HFF-Myc (cell line): Measurements from ENCODE around the gene PRRC2B.

Experiments
- DNase-seq: peaks from one replicate; pipeline ENCODE4 v3.0.0-alpha.2; 2011; ENCODE audit warnings: low read depth; ENCODE audit errors: extremely low read depth
- H3K4me3 ChIP-seq: replicated peaks from 2 replicates; pipeline ENCODE4 v1.5.1; 2011; ENCODE audit warnings: low read depth, mild to moderate bottlenecking, control low read depth, low read length
- TF ChIP-seq, protein P1 (sequence below): IDR thresholded peaks from 2 replicates; pipeline ENCODE4 v1.5.1; 2012; ENCODE audit warnings: mild to moderate bottlenecking, low read depth, low read length, control low read depth; ENCODE audit errors: missing control alignments

Gene PRRC2B

DNA sequence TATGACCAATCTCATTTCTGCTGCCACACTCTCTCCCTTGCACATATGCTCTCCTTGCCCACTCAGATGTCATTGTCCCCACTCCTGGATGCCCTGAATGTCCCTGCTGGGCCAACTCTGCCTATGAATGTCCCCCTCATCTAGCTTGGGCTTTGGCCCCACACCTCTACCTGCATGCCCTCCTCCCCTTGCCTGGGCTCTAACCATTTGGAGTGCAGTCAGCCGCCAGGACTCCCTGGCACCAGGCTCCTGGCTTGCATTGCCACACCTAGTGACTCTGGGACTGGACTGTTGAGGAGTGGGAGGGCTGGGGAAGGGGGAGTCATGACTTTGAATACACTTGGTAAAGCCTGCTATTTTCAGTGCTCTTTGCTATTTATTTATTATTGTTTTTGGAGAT is 67.3 kb downstream of the PRRC2B start:
- H3K4me3 ChIP-seq, result no peak overlapping the region
- DNase-seq, result no peak
- TF ChIP-seq, protein P1, sequence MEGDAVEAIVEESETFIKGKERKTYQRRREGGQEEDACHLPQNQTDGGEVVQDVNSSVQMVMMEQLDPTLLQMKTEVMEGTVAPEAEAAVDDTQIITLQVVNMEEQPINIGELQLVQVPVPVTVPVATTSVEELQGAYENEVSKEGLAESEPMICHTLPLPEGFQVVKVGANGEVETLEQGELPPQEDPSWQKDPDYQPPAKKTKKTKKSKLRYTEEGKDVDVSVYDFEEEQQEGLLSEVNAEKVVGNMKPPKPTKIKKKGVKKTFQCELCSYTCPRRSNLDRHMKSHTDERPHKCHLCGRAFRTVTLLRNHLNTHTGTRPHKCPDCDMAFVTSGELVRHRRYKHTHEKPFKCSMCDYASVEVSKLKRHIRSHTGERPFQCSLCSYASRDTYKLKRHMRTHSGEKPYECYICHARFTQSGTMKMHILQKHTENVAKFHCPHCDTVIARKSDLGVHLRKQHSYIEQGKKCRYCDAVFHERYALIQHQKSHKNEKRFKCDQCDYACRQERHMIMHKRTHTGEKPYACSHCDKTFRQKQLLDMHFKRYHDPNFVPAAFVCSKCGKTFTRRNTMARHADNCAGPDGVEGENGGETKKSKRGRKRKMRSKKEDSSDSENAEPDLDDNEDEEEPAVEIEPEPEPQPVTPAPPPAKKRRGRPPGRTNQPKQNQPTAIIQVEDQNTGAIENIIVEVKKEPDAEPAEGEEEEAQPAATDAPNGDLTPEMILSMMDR, result no peak

DNA sequence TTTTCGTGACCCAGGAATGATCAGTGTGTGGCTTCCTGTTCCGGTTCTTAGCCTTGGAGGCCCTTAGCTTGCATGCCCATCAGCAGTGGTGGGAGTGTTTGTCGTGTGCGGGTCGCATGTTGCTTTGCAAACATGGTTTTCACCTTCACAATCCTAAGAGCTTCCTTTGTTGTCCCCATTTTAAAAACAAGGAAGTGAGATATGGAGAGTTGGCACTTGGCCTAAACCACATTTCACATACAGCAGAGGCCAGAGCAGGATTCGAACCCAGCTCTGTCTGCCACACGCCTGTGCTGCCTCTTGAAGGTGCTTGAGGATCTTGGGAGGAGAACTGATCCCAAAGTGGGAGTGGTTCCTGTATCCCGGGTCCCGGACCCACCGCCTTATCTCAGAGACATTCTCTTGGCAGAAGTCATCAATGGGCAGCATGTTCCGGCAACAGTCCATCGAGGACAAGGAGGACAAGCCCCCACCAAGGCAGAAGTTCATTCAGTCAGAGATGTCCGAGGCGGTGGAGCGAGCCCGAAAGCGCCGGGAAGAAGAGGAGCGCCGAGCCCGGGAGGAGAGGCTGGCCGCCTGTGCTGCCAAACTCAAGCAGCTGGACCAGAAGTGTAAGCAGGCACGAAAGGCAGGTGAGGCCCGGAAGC is 70.6 kb downstream of the PRRC2B start:
- DNase-seq, result no peak

DNA sequence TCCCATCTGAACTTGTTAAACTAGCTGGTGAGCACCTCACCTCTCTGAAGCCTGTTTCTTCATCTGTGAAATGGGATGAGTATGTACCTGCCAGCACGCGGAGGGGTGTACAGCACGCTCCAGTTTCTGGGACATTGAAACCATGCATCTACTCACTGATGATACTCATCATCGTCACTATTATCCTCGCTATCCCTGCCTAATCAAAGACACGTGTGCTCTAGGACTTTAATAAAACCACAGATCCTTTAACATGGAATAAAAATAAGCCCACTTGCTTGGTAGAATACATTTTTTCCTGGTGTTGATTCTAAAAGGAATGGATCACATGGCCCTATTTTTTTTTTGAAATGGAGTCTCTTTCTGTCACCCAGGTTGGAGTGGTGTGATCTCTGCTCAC is 71.5 kb downstream of the PRRC2B start:
- H3K4me3 ChIP-seq, result no peak overlapping the region
- DNase-seq, result peak; percentile 20
- TF ChIP-seq, protein P1, result no peak

More for the DNA sequence above, 70.6 kb downstream of the PRRC2B start:
- H3K4me3 ChIP-seq, result no peak overlapping the region
- TF ChIP-seq, protein P1, result no peak

DNA sequence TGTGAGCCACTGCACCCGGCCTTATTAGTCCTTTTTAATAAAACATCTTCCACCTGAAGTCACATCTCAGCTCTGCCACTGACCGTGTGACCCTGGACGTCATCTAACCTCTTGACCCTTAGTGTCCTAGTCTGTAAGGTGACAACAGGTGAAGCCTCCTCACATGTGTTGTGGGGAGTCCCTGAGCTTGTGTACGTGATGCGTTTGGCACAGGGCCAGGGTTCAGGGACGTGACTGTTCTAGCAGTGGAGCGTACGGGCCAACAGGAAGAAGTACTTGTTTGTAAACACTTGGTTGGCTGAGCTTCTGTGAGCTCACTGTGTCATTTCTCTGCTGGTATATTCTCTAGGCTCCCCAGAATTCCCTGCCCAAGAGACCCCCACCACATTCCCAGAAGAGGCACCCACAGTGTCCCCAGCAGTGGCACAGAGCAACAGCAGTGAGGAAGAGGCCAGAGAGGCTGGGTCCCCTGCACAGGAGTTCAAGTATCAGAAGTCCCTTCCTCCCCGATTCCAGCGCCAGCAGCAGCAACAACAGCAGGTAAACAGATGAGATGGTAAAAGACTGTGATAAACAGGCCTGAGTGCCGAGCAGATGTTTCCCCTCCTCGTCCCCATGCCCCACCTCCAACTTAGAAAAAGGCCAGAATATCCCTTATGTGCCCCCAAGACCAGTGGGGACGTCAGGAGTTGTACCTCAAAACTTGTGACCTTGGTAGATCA is 73.5 kb downstream of the PRRC2B start:
- TF ChIP-seq, protein P1, result no peak
- no peak for DNase-seq
- H3K4me3 ChIP-seq, result no peak overlapping the region

DNA sequence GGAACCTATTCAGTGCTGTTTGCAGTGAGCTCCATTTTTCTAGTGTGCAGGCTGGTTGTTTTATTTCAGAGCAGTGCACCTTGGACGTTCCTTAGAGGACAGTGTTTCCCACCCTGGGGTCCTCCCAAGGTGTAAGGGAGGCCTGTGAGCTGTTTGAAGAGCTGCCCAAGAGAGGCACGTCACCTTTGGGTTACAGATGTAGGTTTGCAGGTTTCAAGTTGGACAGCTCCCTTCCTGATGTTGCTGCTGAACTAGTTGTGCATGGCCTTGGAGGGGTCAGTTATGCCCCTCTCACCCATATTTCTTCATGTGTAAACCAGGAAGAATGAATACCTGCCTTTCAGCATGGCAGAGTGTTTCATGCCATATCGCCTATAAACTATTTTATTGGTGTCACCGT is 74.1 kb downstream of the PRRC2B start:
- no peak for DNase-seq
- TF ChIP-seq, protein P1, result no peak
- no peak overlapping the region for H3K4me3 ChIP-seq

DNA sequence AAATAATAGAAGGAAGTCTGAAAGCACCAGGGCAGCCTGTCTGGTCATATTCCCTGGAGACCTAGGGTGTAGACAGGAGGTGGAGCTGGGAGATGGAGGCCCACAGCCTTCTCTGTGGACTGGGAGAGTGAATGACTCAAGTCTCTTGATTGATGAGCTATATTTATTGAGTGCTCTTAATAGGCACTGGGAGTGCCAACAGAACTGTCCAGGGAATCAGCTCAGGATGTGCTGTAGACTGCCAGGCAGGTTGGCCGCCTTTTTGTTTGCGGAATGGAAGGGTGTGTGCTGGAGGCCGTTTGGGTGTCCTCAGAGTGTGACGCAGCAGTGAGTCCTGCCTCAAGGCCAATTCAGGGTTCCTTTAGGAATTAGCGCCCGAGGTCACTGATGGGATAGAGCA is 75.5 kb downstream of the PRRC2B start:
- TF ChIP-seq, protein P1, result no peak
- H3K4me3 ChIP-seq, result no peak overlapping the region
- no peak for DNase-seq

DNA sequence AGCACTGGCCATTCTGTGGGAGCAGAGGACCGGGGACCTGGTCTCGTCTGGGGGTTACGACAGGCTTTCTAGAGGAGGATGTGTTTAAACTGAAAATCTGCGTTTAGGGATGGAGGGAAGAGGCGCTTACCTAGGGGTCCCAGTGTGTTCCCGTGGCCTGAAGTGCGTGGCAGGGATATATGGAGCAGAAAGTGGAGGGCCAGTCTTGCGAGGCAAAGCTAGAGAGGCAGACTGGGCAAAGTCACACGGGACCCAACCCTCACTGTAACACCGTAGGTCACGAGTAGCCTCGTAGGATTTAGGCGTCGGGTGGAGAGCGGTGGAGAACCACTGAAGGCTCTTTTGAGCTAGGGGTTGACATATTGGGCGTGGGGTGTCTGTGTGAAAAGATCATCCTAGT is 76.1 kb downstream of the PRRC2B start:
- no peak for DNase-seq
- no peak overlapping the region for H3K4me3 ChIP-seq
- TF ChIP-seq, protein P1, result no peak
